HEK293 (cell line): ENCODE data around the gene STRIP1.

Experiments
- HOXA7 ChIP-seq: sonication (generic); formaldehyde crosslinking; IDR thresholded peaks from 2 replicates; pipeline ENCODE4 v1.8.1; 2022; ENCODE audit warnings: missing genetic modification reagents, borderline replicate concordance
- KLF1 ChIP-seq: fragments of 450-650 bp; formaldehyde crosslinking; IDR thresholded peaks from 2 replicates; pipeline ENCODE4 v1.5.1; 2016; ENCODE audit warnings: missing biosample characterization, missing genetic modification characterization
- KLF17 ChIP-seq: fragments of 450-650 bp; formaldehyde crosslinking; IDR thresholded peaks from 2 replicates; pipeline ENCODE4 v1.5.1; 2016; ENCODE audit warnings: missing biosample characterization, missing genetic modification characterization
- SP3 ChIP-seq: fragments of 450-650 bp; formaldehyde crosslinking; IDR thresholded peaks from 2 replicates; pipeline ENCODE4 v1.5.1; 2016; ENCODE audit warnings: missing biosample characterization, missing genetic modification characterization
- SP7 ChIP-seq: fragments of 450-650 bp; formaldehyde crosslinking; IDR thresholded peaks from 2 replicates; pipeline ENCODE4 v1.5.1; 2016; ENCODE audit warnings: missing biosample characterization, missing genetic modification characterization
- TSHZ1 ChIP-seq: fragments of 450-650 bp; formaldehyde crosslinking; IDR thresholded peaks from 2 replicates; pipeline ENCODE4 v1.5.1; 2016; ENCODE audit warnings: missing biosample characterization, missing genetic modification characterization, borderline replicate concordance
- WT1 ChIP-seq: fragments of 450-650 bp; formaldehyde crosslinking; IDR thresholded peaks from 2 replicates; pipeline ENCODE4 v1.5.1; 2016; ENCODE audit warnings: missing biosample characterization, missing genetic modification characterization
- ZEB2 ChIP-seq: fragments of 450-650 bp; formaldehyde crosslinking; IDR thresholded peaks from 2 replicates; pipeline ENCODE4 v1.5.1; 2016; ENCODE audit warnings: missing biosample characterization, missing genetic modification characterization
- ZFHX2 ChIP-seq: fragments of 450-650 bp; formaldehyde crosslinking; conservative IDR thresholded peaks from 2 replicates; pipeline ENCODE4 v1.5.1; 2016; ENCODE audit warnings: missing biosample characterization, missing genetic modification characterization
- ZFP37 ChIP-seq: fragments of 450-650 bp; formaldehyde crosslinking; IDR thresholded peaks from 2 replicates; pipeline ENCODE4 v1.5.1; 2016; ENCODE audit warnings: missing biosample characterization, missing genetic modification characterization
- ZNF140 ChIP-seq: fragments of 450-650 bp; formaldehyde crosslinking; IDR thresholded peaks from 2 replicates; pipeline ENCODE4 v1.5.1; 2016; ENCODE audit warnings: missing biosample characterization, missing genetic modification characterization
- ZNF16 ChIP-seq: fragments of 450-650 bp; formaldehyde crosslinking; IDR thresholded peaks from 2 replicates; pipeline ENCODE4 v1.5.1; 2016; ENCODE audit warnings: low read depth, missing biosample characterization, missing genetic modification characterization
- ZNF184 ChIP-seq: fragments of 450-650 bp; IDR thresholded peaks from 2 replicates; pipeline ENCODE4 v1.5.1; 2018; ENCODE audit warnings: missing biosample characterization, mild to moderate bottlenecking, missing genetic modification characterization
- ZNF211 ChIP-seq: fragments of 450-650 bp; formaldehyde crosslinking; IDR thresholded peaks from 2 replicates; pipeline ENCODE4 v1.5.1; 2016; ENCODE audit warnings: low read depth, missing biosample characterization, missing genetic modification characterization
- ZNF248 ChIP-seq: fragments of 450-650 bp; formaldehyde crosslinking; IDR thresholded peaks from 2 replicates; pipeline ENCODE4 v1.5.1; 2017; ENCODE audit warnings: missing biosample characterization, missing genetic modification characterization
- ZNF274 ChIP-seq, 2 experiments: fragments of 200-500 bp in 1 of 2; fragments of 450-650 bp in 1 of 2; sonication (Bioruptor generic) in 1 of 2; formaldehyde crosslinking in 1 of 2; IDR thresholded peaks; 2 replicates each; pipeline versions ENCODE4 v1.5.1 to v1.6.1; 2014 to 2016; ENCODE audit warnings: borderline replicate concordance in 1 of 2, inconsistent platforms in 1 of 2, low read length in 1 of 2, missing biosample characterization in 1 of 2, missing genetic modification characterization in 1 of 2
- ZNF292 ChIP-seq: fragments of 450-650 bp; formaldehyde crosslinking; IDR thresholded peaks from 2 replicates; pipeline ENCODE4 v1.5.1; 2016; ENCODE audit warnings: low read depth, missing biosample characterization, missing genetic modification characterization, borderline replicate concordance
- ZNF394 ChIP-seq: fragments of 450-650 bp; formaldehyde crosslinking; IDR thresholded peaks from 2 replicates; pipeline ENCODE4 v1.5.1; 2016; ENCODE audit warnings: missing biosample characterization, missing genetic modification characterization, mild to moderate bottlenecking, moderate library complexity, borderline replicate concordance
- ZNF473 ChIP-seq: fragments of 450-650 bp; formaldehyde crosslinking; IDR thresholded peaks from 2 replicates; pipeline ENCODE4 v1.5.1; 2017; ENCODE audit warnings: missing biosample characterization, missing genetic modification characterization
- ZNF558 ChIP-seq: fragments of 450-650 bp; formaldehyde crosslinking; IDR thresholded peaks from 2 replicates; pipeline ENCODE4 v1.5.1; 2016; ENCODE audit warnings: missing biosample characterization, missing genetic modification characterization
- ZNF621 ChIP-seq: fragments of 450-650 bp; formaldehyde crosslinking; IDR thresholded peaks from 2 replicates; pipeline ENCODE4 v1.5.1; 2017; ENCODE audit warnings: missing biosample characterization, missing genetic modification characterization
- ZNF624 ChIP-seq: fragments of 450-650 bp; formaldehyde crosslinking; IDR thresholded peaks from 2 replicates; pipeline ENCODE4 v1.5.1; 2017; ENCODE audit warnings: missing biosample characterization, missing genetic modification characterization
- ZNF660 ChIP-seq: fragments of 450-650 bp; IDR thresholded peaks from 2 replicates; pipeline ENCODE4 v1.5.1; 2018; ENCODE audit warnings: missing biosample characterization, mild to moderate bottlenecking, missing genetic modification characterization
- ZNF670 ChIP-seq: fragments of 450-650 bp; formaldehyde crosslinking; IDR thresholded peaks from 2 replicates; pipeline ENCODE4 v1.5.1; 2016; ENCODE audit warnings: missing biosample characterization, missing genetic modification characterization, low read depth
- ZNF677 ChIP-seq: fragments of 450-650 bp; IDR thresholded peaks from 2 replicates; pipeline ENCODE4 v1.5.0; 2018; ENCODE audit warnings: missing biosample characterization, mild to moderate bottlenecking, missing genetic modification characterization, moderate library complexity
- ZNF792 ChIP-seq: fragments of 450-650 bp; formaldehyde crosslinking; IDR thresholded peaks from 2 replicates; pipeline ENCODE4 v1.5.1; 2016; ENCODE audit warnings: missing biosample characterization, missing genetic modification characterization
- ZSCAN4 ChIP-seq: fragments of 450-650 bp; formaldehyde crosslinking; IDR thresholded peaks from 2 replicates; pipeline ENCODE4 v1.5.1; 2017; ENCODE audit warnings: missing biosample characterization, missing genetic modification characterization
- ZXDB ChIP-seq: fragments of 450-650 bp; formaldehyde crosslinking; IDR thresholded peaks from 2 replicates; pipeline ENCODE4 v1.5.1; 2016; ENCODE audit warnings: missing biosample characterization, missing genetic modification characterization
- TF ChIP-seq, protein P1 (sequence below): fragments of 450-650 bp; formaldehyde crosslinking; IDR thresholded peaks from 2 replicates; pipeline ENCODE4 v1.5.1; 2017; ENCODE audit warnings: missing biosample characterization, missing genetic modification characterization
- TF ChIP-seq, protein P2 (sequence below): fragments of 450-650 bp; formaldehyde crosslinking; IDR thresholded peaks from 2 replicates; pipeline ENCODE4 v1.5.1; 2016; ENCODE audit warnings: missing biosample characterization, missing genetic modification characterization
- TF ChIP-seq, protein P3 (sequence below): IDR thresholded peaks from 2 replicates; pipeline ENCODE4 v1.6.1; 2011; ENCODE audit warnings: mild to moderate bottlenecking, low read depth, low read length, borderline replicate concordance

The STRIP1 gene

GRCh38 chr1:110003747-110004428, 30.5 kb upstream of the STRIP1 start (continued):
- TF ChIP-seq KLF17 (tag by site-specific recombination) (peak; percentile 61; the same call in 1 of the 2 replicates), SP7 (tag by site-specific recombination) (peak; percentile 88), ZNF248 (no peak), ZNF558 (tag by site-specific recombination) (peak; percentile 31; the same call in 1 of the 2 replicates), ZNF792 (tag by site-specific recombination) (no peak), ZNF211 (tag by site-specific recombination) (no peak), ZNF660 (tag by site-specific recombination) (peak; percentile 78), ZNF292 (tag by site-specific recombination) (no peak), ZNF473 (tag by site-specific recombination) (no peak), TSHZ1 (tag by site-specific recombination) (peak; percentile 61; the same call in 1 of the 2 replicates), ZFHX2 (tag by site-specific recombination) (peak; percentile 70), ZEB2 (tag by site-specific recombination) (peak; percentile 76; the same call in 1 of the 2 replicates), ZSCAN4 (tag by site-specific recombination) (no peak), ZNF677 (tag by site-specific recombination) (no peak), ZNF394 (tag by site-specific recombination) (peak; percentile 99), ZNF16 (tag by site-specific recombination) (no peak), ZXDB (tag by site-specific recombination) (peak; percentile 67; the same call in 1 of the 2 replicates), WT1 (tag by site-specific recombination) (peak; percentile 91), KLF1 (tag by site-specific recombination) (no peak), ZNF274 (IDR thresholded peaks at IDR 0.05; ENCODE audit: low read length) (no peak), ZNF274 (tag by site-specific recombination; IDR thresholded peaks at IDR 0.05; ENCODE audit: borderline replicate concordance) (no peak), ZNF184 (tag by site-specific recombination) (0 out of 2 replicates have a peak, but pooled peaks have one; percentile 62), SP3 (tag by site-specific recombination) (no peak), ZNF621 (tag by site-specific recombination) (no peak), HOXA7 (CRISPR knock-in tag) (no peak), ZNF624 (no peak), ZFP37 (tag by site-specific recombination) (peak; percentile 70; the same call in 1 of the 2 replicates), ZNF140 (no peak), ZNF670 (no peak)
- TF ChIP-seq, protein P1, sequence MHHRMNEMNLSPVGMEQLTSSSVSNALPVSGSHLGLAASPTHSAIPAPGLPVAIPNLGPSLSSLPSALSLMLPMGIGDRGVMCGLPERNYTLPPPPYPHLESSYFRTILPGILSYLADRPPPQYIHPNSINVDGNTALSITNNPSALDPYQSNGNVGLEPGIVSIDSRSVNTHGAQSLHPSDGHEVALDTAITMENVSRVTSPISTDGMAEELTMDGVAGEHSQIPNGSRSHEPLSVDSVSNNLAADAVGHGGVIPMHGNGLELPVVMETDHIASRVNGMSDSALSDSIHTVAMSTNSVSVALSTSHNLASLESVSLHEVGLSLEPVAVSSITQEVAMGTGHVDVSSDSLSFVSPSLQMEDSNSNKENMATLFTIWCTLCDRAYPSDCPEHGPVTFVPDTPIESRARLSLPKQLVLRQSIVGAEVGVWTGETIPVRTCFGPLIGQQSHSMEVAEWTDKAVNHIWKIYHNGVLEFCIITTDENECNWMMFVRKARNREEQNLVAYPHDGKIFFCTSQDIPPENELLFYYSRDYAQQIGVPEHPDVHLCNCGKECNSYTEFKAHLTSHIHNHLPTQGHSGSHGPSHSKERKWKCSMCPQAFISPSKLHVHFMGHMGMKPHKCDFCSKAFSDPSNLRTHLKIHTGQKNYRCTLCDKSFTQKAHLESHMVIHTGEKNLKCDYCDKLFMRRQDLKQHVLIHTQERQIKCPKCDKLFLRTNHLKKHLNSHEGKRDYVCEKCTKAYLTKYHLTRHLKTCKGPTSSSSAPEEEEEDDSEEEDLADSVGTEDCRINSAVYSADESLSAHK, result 0 out of 2 replicates have a peak, but pooled peaks have one; percentile 19
- TF ChIP-seq, protein P2, sequence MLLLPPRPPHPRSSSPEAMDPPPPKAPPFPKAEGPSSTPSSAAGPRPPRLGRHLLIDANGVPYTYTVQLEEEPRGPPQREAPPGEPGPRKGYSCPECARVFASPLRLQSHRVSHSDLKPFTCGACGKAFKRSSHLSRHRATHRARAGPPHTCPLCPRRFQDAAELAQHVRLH (tag by site-specific recombination), result no peak
- TF ChIP-seq, protein P3, sequence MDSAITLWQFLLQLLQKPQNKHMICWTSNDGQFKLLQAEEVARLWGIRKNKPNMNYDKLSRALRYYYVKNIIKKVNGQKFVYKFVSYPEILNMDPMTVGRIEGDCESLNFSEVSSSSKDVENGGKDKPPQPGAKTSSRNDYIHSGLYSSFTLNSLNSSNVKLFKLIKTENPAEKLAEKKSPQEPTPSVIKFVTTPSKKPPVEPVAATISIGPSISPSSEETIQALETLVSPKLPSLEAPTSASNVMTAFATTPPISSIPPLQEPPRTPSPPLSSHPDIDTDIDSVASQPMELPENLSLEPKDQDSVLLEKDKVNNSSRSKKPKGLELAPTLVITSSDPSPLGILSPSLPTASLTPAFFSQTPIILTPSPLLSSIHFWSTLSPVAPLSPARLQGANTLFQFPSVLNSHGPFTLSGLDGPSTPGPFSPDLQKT, result no peak
